HG02623 (cell line): Measurements from ENCODE around the gene NPHS2.
"Not testable (repeated sequence)": the region's sequence is repeated elsewhere in the genome, so short reads cannot be mapped to it uniquely, and the experiment has no call there.

Source experiments
- ATAC-seq: cut with Tn5 transposase; IDR thresholded peaks from one replicate; pipeline ENCODE4 v1.9.1; 2021; ENCODE audit warnings: moderate library complexity; ENCODE audit not compliant: unreplicated experiment

Gene NPHS2

DNA sequence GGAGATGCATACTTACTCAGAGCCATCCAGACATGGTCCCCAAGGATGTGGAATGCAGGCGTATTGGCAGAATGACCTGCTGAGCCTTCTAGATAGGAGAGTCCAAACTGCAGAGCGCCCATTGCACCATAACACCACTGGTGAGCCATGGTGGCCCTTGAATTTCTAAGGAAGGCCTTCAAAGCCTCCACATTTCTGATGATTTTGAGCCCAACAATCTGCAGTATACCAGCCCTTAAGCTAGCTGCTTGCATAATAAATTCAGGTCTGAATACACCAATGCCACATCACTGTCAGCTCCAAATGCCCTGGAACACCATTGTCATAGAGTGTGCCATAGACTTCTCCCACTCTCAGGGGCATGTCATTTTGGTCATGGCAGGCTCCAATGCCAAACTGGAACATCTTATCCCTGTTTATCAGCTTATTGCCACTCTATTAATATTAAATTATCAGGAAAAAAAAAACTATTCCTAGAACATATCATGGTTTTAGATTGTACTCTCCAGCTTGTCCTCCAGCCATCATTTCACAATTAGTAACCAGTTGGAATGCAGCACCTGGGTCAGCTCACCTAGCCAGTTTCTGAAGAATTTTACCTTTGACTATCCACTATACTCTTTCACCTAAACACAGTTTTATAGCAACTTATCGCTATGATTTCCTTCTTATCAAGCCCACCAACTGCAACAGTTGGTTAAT lies 26.9 kb downstream of the NPHS2 start:
- ATAC-seq = no peak

DNA sequence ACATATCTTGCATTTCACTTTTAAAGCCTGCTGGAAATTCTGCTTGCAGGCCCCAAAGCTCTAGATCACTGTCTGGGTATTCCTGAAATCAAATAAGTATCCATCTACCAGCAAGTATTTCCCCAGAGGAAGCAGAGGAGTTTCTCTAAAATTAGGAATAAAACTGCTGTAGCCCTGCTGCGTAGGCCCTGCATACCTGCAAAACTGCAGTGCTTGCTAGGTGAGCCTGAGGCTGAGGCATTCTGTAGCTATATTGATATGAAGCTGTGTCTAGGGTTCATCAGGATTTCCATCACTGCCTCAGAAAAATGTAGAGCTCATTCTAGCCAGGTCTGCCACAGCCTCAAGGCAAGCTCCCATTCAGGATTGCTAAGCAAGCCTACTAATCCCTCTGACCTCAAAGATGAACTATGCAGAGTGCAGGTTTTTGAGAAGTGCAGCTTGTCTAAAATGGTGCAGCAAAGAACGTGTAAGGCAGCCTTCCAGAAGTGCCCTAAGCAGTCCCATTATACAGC lies 28.7 kb downstream of the NPHS2 start:
- no peak for ATAC-seq

GRCh38 chr1:179545321-179545720 lies 30.4 kb downstream of the NPHS2 start:
- ATAC-seq = no peak

DNA sequence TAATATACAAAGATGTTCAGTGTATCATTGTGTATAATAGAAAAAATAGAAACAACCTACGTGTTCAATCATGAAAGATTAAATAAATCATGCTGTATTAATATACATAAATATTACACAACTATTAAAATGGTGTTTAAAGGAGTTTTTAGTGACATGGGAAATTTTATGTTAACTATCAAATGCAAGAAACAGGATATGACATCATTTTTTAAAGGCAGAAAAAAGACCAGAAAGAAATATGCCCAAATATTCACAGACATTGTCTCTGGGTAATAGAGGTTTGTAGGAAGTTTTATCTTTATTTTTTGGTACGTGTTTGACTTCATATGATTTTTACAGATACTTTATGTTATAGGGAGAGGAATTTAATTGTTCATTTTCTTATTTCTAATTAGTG lies 34.0 kb downstream of the NPHS2 start:
- no peak for ATAC-seq

GRCh38 chr1:179530352-179530751 lies 45.4 kb downstream of the NPHS2 start:
- ATAC-seq = no peak

DNA sequence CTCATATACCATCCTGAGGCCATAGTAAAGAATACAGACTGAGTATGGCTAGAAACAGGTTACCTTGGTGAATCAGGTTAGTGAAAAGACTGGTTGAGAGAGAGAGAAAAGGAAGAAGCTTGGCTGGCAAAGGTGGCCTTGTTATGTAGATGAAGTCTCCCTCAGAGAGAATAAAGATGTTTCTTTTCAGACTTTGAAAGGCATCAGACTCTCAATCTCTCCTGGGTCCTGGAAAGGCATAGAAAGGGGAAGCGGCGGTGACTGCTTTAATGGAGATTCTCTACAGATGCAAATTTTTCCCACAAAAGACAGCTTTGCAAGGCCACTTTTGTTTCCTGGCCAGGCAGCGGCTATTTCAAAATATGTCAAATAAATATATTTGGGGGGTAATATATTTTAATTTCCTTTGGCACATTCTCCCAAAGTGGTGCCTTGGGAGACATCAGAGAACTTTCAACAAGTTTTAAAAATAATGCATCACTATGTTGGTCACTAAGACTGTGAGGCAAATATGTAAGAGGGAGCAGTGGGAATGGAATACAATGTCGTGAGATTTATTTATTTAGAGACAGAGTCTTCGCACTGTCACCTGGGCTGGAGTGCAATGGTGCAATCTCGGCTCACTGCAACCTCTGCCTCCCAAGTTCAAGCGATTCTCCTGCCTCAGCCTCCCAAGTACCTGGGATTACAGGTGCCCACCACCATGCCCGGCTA lies 46.1 kb downstream of the NPHS2 start:
- no peak for ATAC-seq

GRCh38 chr1:179518544-179518943 lies 57.2 kb downstream of the NPHS2 start:
- ATAC-seq = not testable (repeated sequence)

DNA sequence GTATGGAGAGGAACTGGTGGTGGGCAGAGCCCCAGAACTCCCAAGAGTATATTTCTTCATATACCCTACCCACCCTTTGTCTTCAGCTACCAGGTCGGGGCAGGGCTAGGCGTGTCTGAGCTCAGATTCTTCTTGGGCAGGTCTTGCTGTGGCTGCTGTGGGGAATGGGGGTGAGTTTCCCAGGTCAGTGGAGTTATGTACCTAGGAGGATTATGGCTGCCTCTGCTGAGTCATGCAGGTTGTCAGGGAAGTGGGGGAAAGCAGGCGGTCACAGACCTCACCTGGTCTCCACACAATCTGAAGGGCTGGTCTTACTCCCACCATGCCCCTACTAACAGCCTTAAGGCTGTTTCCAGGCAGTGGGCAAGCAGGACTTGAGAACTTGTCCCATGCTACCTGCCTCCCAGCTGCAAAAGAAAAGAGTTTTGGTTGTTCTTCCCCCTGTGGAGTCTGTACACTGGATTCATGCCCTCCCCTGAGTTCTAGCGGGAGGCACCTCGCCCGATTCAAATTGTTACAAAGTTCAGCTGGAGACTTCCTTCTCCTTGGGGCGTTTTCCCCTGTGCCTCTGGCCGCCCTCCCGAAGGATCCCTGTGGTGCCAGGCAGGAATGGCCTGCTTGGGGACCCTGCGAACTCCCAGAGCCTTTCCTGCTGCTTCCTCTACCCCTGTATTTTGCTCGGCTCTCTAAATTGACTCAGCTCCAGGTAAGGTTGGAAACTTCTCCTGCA lies 58.6 kb downstream of the NPHS2 start:
- ATAC-seq = no peak

- ATAC-seq = no peak
These were observed 65.7 kb downstream of the NPHS2 start for GRCh38 chr1:179510038-179510437.

DNA sequence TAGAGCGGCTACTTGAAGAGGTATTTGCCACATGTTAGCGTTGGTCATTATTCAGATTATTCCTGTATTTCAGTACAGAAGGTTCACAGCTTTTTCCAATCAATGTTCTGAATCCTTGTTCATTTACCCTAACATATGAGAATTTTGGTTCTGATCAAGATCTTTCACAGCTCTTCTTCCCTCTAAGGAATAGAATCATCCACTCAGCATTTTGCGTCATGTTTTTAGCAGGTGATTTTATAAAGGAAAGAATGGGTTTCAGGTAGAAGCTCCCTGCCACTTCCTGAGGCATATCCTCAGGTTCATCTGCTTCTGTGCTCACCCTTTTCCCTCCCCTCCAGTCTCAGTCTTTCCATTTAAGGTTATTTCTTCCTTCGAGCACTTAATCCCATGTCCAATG lies 66.4 kb downstream of the NPHS2 start:
- ATAC-seq = no peak

DNA sequence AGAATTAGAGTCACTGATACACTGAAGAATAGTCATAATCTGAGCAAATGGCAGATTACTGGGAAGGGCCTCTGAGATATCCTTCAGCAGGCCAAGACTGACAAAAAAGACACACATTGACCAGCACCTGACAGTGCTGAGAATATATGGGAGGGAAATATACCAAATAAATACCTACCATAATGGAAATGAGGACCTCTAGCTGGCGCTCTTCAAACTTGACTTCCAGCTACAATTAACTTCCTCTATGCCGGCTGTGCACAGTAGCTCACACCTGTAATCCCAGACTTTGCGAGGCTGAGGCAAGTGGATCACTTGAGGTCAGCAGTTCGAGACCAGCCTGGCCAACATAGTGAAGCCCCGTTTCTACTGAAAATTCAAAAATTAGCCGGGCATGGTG lies 69.5 kb downstream of the NPHS2 start:
- no peak for ATAC-seq
